Neural progenitor cell (in vitro differentiated cells): Measurements from ENCODE around the gene KRTAP21-3.

ENCODE experiments used
- CTCF ChIP-seq: fragments of 200-600 bp; sonication (generic); IDR thresholded peaks from 2 replicates; pipeline ENCODE4 v1.5.1; 2017; ENCODE audit warnings: antibody characterized with exemption, mild to moderate bottlenecking
- EZH2 ChIP-seq: fragments of 200-600 bp; sonication (generic); IDR thresholded peaks from 2 replicates; pipeline ENCODE4 v1.6.1; 2017; ENCODE audit warnings: antibody characterized with exemption, mild to moderate bottlenecking, moderate library complexity

GRCh38 chr21:30760776-30761175 is 42.2 kb upstream of the KRTAP21-3 start:
- no peak for TF ChIP-seq CTCF
- TF ChIP-seq EZH2 = no peak
